Upper lobe of left lung (tissue), 4 donors: ENCODE measurements around the gene CTAGE9.
"Not testable (repeated sequence)": the region's sequence is repeated elsewhere in the genome, so short reads cannot be mapped to it uniquely, and the experiment has no call there.

Experiments used
- CTCF ChIP-seq, 6 experiments: fragments of 450-650 bp in 4 of 6; fragments of 200-600 bp in 2 of 6; sonication (generic) in 2 of 6; IDR thresholded peaks; one replicate each; pipeline ENCODE4 v1.5.1; 2016 to 2019; ENCODE audit warnings: antibody characterized with exemption in 6 of 6
- POLR2AphosphoS5 ChIP-seq, 2 donors: sonication (generic); formaldehyde crosslinking; IDR thresholded peaks; one replicate each; pipeline ENCODE4 v1.5.1; 2017; ENCODE audit warnings: antibody characterized with exemption in 2 of 2

DNA sequence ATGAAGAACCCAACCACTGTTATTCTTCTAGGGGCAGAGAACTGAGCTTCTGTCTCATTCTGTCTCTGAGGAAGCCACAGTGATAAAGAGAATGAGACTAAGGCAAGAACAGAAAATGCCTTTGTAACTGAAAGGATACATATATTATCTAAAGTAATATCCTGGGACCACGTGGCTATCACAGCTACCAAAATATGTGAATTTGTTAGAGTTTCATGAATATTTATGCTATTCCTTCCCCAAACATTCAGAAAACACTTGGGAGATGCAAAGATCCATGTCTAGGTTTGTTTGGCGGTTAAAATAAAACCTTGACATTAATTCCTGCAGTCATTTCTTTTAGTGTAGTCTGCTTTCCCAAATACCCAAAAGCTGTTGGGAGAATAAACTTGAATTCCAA is 6.9 kb downstream of the CTAGE9 start:
- not testable (repeated sequence) for TF ChIP-seq POLR2AphosphoS5, CTCF (IDR thresholded peaks at IDR 0.05)
